Left lung (tissue), 10 donors: ENCODE measurements around the gene FANCB. TPM values are rescaled to one million over a fixed set of nuclear protein-coding genes. Genes with fewer than 3 reads are reported as not detected.

Experiments
- ATAC-seq: fragments of 200-7000 bp; cut with Tn5 transposase; one replicate; pipeline ENCODE4 v1.9.1; 2020; ENCODE audit warnings: moderate library complexity
- DNase-seq, 4 donors: peaks; one replicate each; pipeline ENCODE4 v3.0.0-alpha.2; 2013 to 2020
- H3K27ac ChIP-seq, 2 donors: fragments of 200-600 bp; sonication (generic) in 1 of 2; one replicate each; pipeline versions ENCODE4 v1.5.0 to v1.8.0; 2020 to 2021
- H3K27me3 ChIP-seq, 2 donors: fragments of 200-600 bp; sonication (generic) in 1 of 2; one replicate each; pipeline versions ENCODE4 v1.5.0 to v1.8.0; 2020 to 2021
- H3K36me3 ChIP-seq, 2 donors: fragments of 200-600 bp; sonication (generic) in 1 of 2; one replicate each; pipeline versions ENCODE4 v1.5.0 to v1.8.0; 2020 to 2021
- H3K4me1 ChIP-seq, 2 donors: fragments of 200-600 bp; one replicate each; pipeline ENCODE4 v1.8.0; 2021
- H3K4me3 ChIP-seq, 2 donors: fragments of 200-600 bp; sonication (generic) in 1 of 2; one replicate each; pipeline versions ENCODE4 v1.5.0 to v1.8.0; 2020 to 2021; ENCODE audit warnings: mild to moderate bottlenecking in 1 of 2
- H3K9me3 ChIP-seq, 2 donors: fragments of 200-600 bp; sonication (generic) in 1 of 2; one replicate each; pipeline versions ENCODE4 v1.5.0 to v1.8.0; 2020 to 2021
- CTCF ChIP-seq, 2 donors: fragments of 200-600 bp; sonication (generic) in 1 of 2; IDR thresholded peaks; one replicate each; pipeline versions ENCODE4 v1.5.0 to v1.8.0; 2021; ENCODE audit warnings: antibody characterized with exemption in 2 of 2
- intact Hi-C, 2 donors: fragments of 100-400 bp; cut with DNase I; formaldehyde crosslinking; loops; one replicate each; pipeline versions ENCODE4 v1.11.2 to v1.14.2; 2022
- polyA plus RNA-seq, 6 donors: library from polyadenylated mRNA; unstranded; fragments of 120-200 nt; gene quantifications; one replicate each; pipeline ENCODE4 v1.2.1, GENCODE V29; 2013; ENCODE audit not compliant: insufficient read length in 6 of 6
- total RNA-seq, 2 donors: library from RNA; stranded (reverse); fragmentation: NEBNext Ultra II Directional; extraction: Animal tissue kit (Norgen Biotek cat#: 25700); gene quantifications; one replicate each; pipeline ENCODE4 v1.2.1, GENCODE V29; 2021
- donor health status: DM: no; HTN: yes; CAD: no.
- donor health status: DM: no; HTN: no; CAD: no.

FANCB gene
- total and polyA plus RNA-seq, 8 donors = 2.5 to 5.7 (median 4.1) TPM

- no peak overlapping the region for H3K27ac ChIP-seq
- intact Hi-C loops = no loop called here
These were observed 43.3 kb upstream of the FANCB start for GRCh38 chrX:14916017-14916674.

GRCh38 chrX:14915596-14915995 lies 42.7 kb upstream of the FANCB start:
- peaks cover 0 to 57% of the 10 kb centered on the region in 2 donors for H3K36me3 ChIP-seq
- no peak for DNase-seq

More at GRCh38 chrX:14916017-14916674, 43.3 kb upstream of the FANCB start:
- peaks cover 0 to 57% of the 10 kb centered on the region in 2 donors for H3K36me3 ChIP-seq
- DNase-seq (no peak), ATAC-seq (no peak)
- H3K4me1 ChIP-seq = no peaks in the 10 kb centered on the region
- H3K27me3 ChIP-seq = no peaks in the 10 kb centered on the region
- no peak overlapping the region for H3K4me3 ChIP-seq
- no peaks in the 10 kb centered on the region for H3K9me3 ChIP-seq
- TF ChIP-seq CTCF (IDR thresholded peaks at IDR 0.05) = no peak

GRCh38 chrX:14913241-14913640 lies 40.4 kb upstream of the FANCB start:
- H3K27ac ChIP-seq = no peak overlapping the region
- DNase-seq = no peak
- TF ChIP-seq CTCF (IDR thresholded peaks at IDR 0.05) = no peak
- intact Hi-C loops = no loop called here
- no peaks in the 10 kb centered on the region for H3K4me1 ChIP-seq
- H3K4me3 ChIP-seq = no peak overlapping the region
- peaks cover 0 to 3% of the 10 kb centered on the region in 2 donors for H3K27me3 ChIP-seq
- ATAC-seq = no peak
- H3K9me3 ChIP-seq = no peaks in the 10 kb centered on the region
- peaks cover 0 to 43% of the 10 kb centered on the region in 2 donors for H3K36me3 ChIP-seq

More at GRCh38 chrX:14915596-14915995, 42.7 kb upstream of the FANCB start:
- intact Hi-C loops = no loop called here
- H3K9me3 ChIP-seq = no peaks in the 10 kb centered on the region
- H3K4me1 ChIP-seq = no peaks in the 10 kb centered on the region
- no peak overlapping the region for H3K27ac ChIP-seq
- ATAC-seq = no peak
- no peak for TF ChIP-seq CTCF (IDR thresholded peaks at IDR 0.05)
- no peaks in the 10 kb centered on the region for H3K27me3 ChIP-seq
- H3K4me3 ChIP-seq = no peak overlapping the region

GRCh38 chrX:14903891-14904290 lies 31.0 kb upstream of the FANCB start:
- TF ChIP-seq CTCF (IDR thresholded peaks at IDR 0.05) = no peak
- H3K4me3 ChIP-seq = no peak overlapping the region
- H3K27me3 ChIP-seq = no peaks in the 10 kb centered on the region
- H3K36me3 ChIP-seq = peaks cover 0 to 9% of the 10 kb centered on the region in 2 donors
- DNase-seq (no peak), ATAC-seq (no peak)
- no peaks in the 10 kb centered on the region for H3K4me1 ChIP-seq
- H3K9me3 ChIP-seq = no peaks in the 10 kb centered on the region
- H3K27ac ChIP-seq = no peak overlapping the region
- intact Hi-C loops = no loop called here

GRCh38 chrX:14902537-14902936 lies 29.7 kb upstream of the FANCB start:
- H3K4me3 ChIP-seq = no peak overlapping the region

More at GRCh38 chrX:14902537-14902936, 29.7 kb upstream of the FANCB start:
- H3K36me3 ChIP-seq = peaks cover 0 to 9% of the 10 kb centered on the region in 2 donors
- H3K27me3 ChIP-seq = no peaks in the 10 kb centered on the region
- ATAC-seq (no peak), DNase-seq (no peak)
- H3K9me3 ChIP-seq = no peaks in the 10 kb centered on the region
- intact Hi-C loops = no loop called here
- H3K4me1 ChIP-seq = no peaks in the 10 kb centered on the region
- no peak for TF ChIP-seq CTCF (IDR thresholded peaks at IDR 0.05)
- no peak overlapping the region for H3K27ac ChIP-seq
